D721Med (cell line): ENCODE results near the gene USP24.

Experiments
- DNase-seq: peaks from one replicate; pipeline ENCODE4 v3.0.0; 2011; ENCODE audit warnings: low spot score; ENCODE audit not compliant: insufficient read length
- FAIRE-seq: peaks from 2 replicates; lab custom pipeline; 2011; peaks lifted over from hg19 to GRCh38; lab: Jason Lieb, UNC
- CTCF ChIP-seq: IDR thresholded peaks from 2 replicates; pipeline ENCODE4 v1.5.1; 2012; ENCODE audit warnings: mild to moderate bottlenecking, control low read depth; ENCODE audit not compliant: insufficient read depth; ENCODE audit errors: missing control alignments

The USP24 gene

GRCh38 chr1:55107101-55107500 lies 108.1 kb downstream of the USP24 start:
- no peak for TF ChIP-seq CTCF
- FAIRE-seq (no peak), DNase-seq (no peak)

- FAIRE-seq (no peak), DNase-seq (no peak)
- no peak for TF ChIP-seq CTCF
These were observed 111.3 kb downstream of the USP24 start for GRCh38 chr1:55103891-55104290.

GRCh38 chr1:55095095-55095494 lies 120.1 kb downstream of the USP24 start:
- DNase-seq, result no peak
- no peak for FAIRE-seq
- TF ChIP-seq CTCF, result no peak

DNA sequence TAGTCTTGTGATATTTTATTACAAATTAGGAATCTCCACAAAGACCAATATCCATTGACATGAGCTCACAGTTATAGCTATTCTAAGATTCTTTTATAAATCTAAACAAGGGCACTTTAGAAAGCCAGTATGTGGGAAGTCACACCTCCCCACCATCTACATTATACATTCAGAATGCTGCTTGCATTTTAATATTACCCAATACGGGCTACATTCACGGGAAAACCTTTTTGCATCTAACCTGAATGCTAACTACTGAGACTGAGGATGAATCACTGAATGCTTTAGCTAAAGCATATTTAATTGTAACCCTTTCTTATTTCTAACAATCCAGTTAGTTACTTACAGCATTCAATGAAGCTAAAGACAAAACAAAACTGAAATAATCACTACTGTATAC lies 122.7 kb downstream of the USP24 start:
- no peak for TF ChIP-seq CTCF
- FAIRE-seq (no peak), DNase-seq (no peak)

GRCh38 chr1:55089683-55090082 lies 125.5 kb downstream of the USP24 start:
- DNase-seq (no peak), FAIRE-seq (no peak)
- no peak for TF ChIP-seq CTCF

DNA sequence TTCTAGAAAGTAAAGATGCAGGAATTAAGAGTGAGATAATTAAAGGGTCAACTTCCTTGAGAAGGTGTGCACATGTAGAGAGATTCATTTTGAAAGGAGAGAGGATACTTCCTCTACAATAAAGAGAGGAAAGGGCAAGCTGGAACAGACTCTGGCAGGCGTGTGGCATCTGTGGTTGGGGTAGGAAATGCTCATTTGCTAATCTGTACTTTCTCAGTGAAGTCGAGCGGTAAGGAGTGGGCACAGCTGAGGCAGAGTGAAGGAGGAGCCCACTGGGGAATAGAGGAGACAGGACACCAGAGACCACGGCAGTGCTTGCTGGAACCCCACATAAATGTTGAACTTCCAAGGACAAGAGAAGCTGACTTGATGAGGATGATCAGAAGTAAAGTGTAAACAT lies 126.8 kb downstream of the USP24 start:
- no peak for FAIRE-seq
- no peak for DNase-seq
- no peak for TF ChIP-seq CTCF

- no peak for TF ChIP-seq CTCF
- FAIRE-seq (no peak), DNase-seq (no peak)
These were observed 127.7 kb downstream of the USP24 start for GRCh38 chr1:55087439-55087838.
